A673 (cell line): ENCODE results near the gene SULT2B1. TPM values are rescaled to one million over a fixed set of nuclear protein-coding genes. Genes with fewer than 3 reads are reported as not detected.

Source experiments
- BruUV-seq: library from RNA; stranded (reverse); fragments of 400-500 nt; replicated peaks from 2 replicates; lab custom pipeline; 2021; lab: Mats Ljungman, UMichigan
- CTCF ChIA-PET: fragments of 300-600 bp; sonication (Branson Sonifier 250); formaldehyde crosslinking; loops from one replicate; lab custom pipeline; 2022; ENCODE audit warnings: antibody characterized with exemption; lab: Charles Lee
- POLR2A ChIA-PET: fragments of 300-600 bp; sonication (Branson Sonifier 250); formaldehyde crosslinking; loops from one replicate; lab custom pipeline; 2022; ENCODE audit warnings: antibody characterized with exemption; ENCODE audit not compliant: low non-redundant PET; lab: Charles Lee
- DNase-seq: peaks from one replicate; pipeline ENCODE4 v3.0.0-alpha.2; 2015; ENCODE audit warnings: low spot score
- H3K27ac ChIP-seq: fragments of 200-600 bp; sonication (generic); 2 replicates; pipeline ENCODE4 v1.5.1; 2016; ENCODE audit warnings: mixed run types, low read depth, mild to moderate bottlenecking, mixed read lengths, antibody characterized with exemption, low read length; ENCODE audit not compliant: poor library complexity, severe bottlenecking
- H3K27me3 ChIP-seq: fragments of 200-600 bp; sonication (generic); replicated peaks from 2 replicates; pipeline ENCODE4 v1.6.1; 2017; ENCODE audit warnings: mixed run types, low read depth, mild to moderate bottlenecking, mixed read lengths, antibody characterized with exemption, low read length; ENCODE audit not compliant: insufficient read depth, poor library complexity
- H3K36me3 ChIP-seq: fragments of 200-600 bp; sonication (generic); 2 replicates; pipeline ENCODE4 v1.6.1; 2016; ENCODE audit warnings: mixed run types, mild to moderate bottlenecking, mixed read lengths, antibody characterized with exemption, low read length; ENCODE audit not compliant: insufficient read depth, poor library complexity, severe bottlenecking
- H3K4me1 ChIP-seq: fragments of 200-600 bp; sonication (generic); 2 replicates; pipeline ENCODE4 v1.6.1; 2017; ENCODE audit warnings: mixed run types, mild to moderate bottlenecking, mixed read lengths, antibody characterized with exemption, low read length; ENCODE audit not compliant: insufficient read depth, poor library complexity, severe bottlenecking
- H3K4me3 ChIP-seq: fragments of 200-600 bp; sonication (generic); 2 replicates; pipeline ENCODE4 v1.5.1; 2016; ENCODE audit warnings: low read depth, mixed run types, mild to moderate bottlenecking, mixed read lengths, low read length; ENCODE audit not compliant: poor library complexity, severe bottlenecking
- H3K9me3 ChIP-seq: fragments of 200-600 bp; sonication (generic); 2 replicates; pipeline ENCODE4 v1.6.1; 2016; ENCODE audit warnings: mixed run types, low read depth, mild to moderate bottlenecking, mixed read lengths, antibody characterized with exemption, low read length; ENCODE audit not compliant: poor library complexity, severe bottlenecking
- CTCF ChIP-seq: fragments of 300-800, 200-600 bp; sonication (generic); conservative IDR thresholded peaks from 2 replicates; pipeline ENCODE4 v1.5.1; 2017; ENCODE audit warnings: low read depth, mild to moderate bottlenecking, antibody characterized with exemption, low read length, moderate library complexity, mixed read lengths
- EZH2 ChIP-seq: fragments of 200-600 bp; sonication (generic); IDR thresholded peaks from 2 replicates; pipeline ENCODE4 v1.6.1; 2017; ENCODE audit warnings: borderline replicate concordance, low read depth, mild to moderate bottlenecking, mixed read lengths, antibody characterized with exemption, low read length; ENCODE audit not compliant: poor library complexity, severe bottlenecking
- intact Hi-C: fragments of 100-400 bp; cut with micrococcal nuclease; formaldehyde crosslinking; loops from one replicate; pipeline ENCODE4 v1.10.0; 2022; ENCODE audit not compliant: unreplicated experiment
- total RNA-seq: library from RNA; stranded (reverse); gene quantifications from 2 replicates; pipeline ENCODE4 v1.2.3, GENCODE V29; 2021

The SULT2B1 gene
- total RNA-seq, 1 experiment from 2014 or later, result 0.60 TPM

DNA sequence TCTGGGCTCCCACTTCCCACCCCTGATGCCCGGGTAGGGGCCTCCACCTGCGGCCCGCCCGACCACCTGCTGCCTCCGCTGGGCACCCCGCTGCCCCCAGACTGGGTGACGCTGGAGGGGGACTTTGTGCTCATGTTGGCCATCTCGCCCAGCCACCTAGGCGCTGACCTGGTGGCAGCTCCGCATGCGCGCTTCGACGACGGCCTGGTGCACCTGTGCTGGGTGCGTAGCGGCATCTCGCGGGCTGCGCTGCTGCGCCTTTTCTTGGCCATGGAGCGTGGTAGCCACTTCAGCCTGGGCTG, 77.3 kb downstream of the SULT2B1 start:
- Histone ChIP-seq H3K4me3 (no peak overlapping the region), H3K4me1 (peaks cover 36% of the 10 kb centered on the region), H3K9me3 (no peaks in the 10 kb centered on the region), H3K27ac (peak overlapping the region; percentile 24), H3K36me3 (peaks cover 19% of the 10 kb centered on the region), H3K27me3 (no peaks in the 10 kb centered on the region)
- CTCF ChIA-PET, result no interaction called here
- BruUV-seq, result no TSS peak
- POLR2A ChIA-PET, result interaction anchor here (1.9 kb wide), 1 partner anchor 10 kb away, joined by 10 read pairs; the partner anchor contains the start of genes RPL18 and SPHK2
- intact Hi-C loops, result no loop called here
- no peak for DNase-seq
- TF ChIP-seq EZH2 (no peak), CTCF (no peak)

DNA sequence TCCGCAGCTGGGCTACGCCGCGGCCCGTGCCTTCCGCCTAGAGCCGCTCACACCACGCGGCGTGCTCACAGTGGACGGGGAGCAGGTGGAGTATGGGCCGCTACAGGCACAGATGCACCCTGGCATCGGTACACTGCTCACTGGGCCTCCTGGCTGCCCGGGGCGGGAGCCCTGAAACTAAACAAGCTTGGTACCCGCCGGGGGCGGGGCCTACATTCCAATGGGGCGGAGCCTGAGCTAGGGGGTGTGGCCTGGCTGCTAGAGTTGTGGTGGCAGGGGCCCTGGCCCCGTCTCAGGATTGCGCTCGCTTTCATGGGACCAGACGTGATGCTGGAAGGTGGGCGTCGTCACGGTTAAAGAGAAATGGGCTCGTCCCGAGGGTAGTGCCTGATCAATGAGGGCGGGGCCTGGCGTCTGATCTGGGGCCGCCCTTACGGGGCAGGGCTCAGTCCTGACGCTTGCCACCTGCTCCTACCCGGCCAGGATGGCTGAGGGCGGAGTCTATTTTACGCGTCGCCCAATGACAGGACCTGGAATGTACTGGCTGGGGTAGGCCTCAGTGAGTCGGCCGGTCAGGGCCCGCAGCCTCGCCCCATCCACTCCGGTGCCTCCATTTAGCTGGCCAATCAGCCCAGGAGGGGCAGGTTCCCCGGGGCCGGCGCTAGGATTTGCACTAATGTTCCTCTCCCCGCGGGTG, 77.8 kb downstream of the SULT2B1 start:
- TF ChIP-seq CTCF, result no peak
- TF ChIP-seq EZH2, result no peak
- BruUV-seq, result no TSS peak
- Histone ChIP-seq H3K4me3 (peak overlapping the region; percentile 22), H3K27ac (peak overlapping the region; percentile 88), H3K36me3 (peaks cover 19% of the 10 kb centered on the region), H3K9me3 (no peaks in the 10 kb centered on the region), H3K27me3 (no peaks in the 10 kb centered on the region), H3K4me1 (peaks cover 40% of the 10 kb centered on the region)
- ChIA-PET POLR2A (interaction anchor here (1.9 kb wide), 1 partner anchor 11 kb away, joined by 10 read pairs; the partner anchor contains the start of genes RPL18 and SPHK2), CTCF (no interaction called here)
- intact Hi-C loops, result no loop called here
- DNase-seq, result peak; percentile 90

DNA sequence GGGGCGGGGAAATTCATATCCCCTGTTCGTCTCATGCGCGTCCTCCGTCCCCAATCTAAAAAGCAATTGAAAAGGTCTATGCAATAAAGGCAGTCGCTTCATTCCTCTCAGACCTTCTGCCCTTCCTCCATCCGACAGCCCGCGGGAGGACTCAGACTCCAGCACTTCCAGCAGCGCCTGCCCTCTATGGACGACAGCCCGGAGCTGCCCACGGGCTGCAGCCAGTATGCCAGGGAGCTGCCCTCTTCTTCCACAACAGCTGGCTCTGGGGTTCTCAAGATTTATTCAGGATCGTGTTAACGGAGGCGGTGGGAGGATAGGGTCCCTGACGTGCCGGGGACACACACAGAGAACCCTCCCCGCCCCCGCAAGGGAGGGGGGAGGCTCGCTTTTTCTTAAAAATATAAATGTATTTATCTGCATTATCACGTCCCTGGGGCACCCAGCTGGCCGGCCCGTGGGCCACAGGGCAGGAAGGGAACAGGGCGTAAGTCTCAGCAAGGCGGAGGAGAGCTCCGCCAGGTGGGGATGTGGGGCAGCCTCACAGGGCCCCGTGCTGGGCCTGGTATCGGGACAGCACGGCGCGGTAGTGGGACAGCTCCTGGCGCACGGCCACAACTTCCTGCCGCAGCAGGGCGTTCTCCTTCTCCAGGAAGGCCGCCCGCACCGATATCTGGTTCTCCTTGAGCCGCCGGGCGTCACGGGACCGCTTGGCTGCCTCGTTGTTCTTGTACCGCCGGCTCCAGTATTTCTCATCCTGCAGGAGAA, 78.5 kb downstream of the SULT2B1 start:
- ChIA-PET POLR2A (interaction anchor here (0.6 to 1.9 kb wide), 2 partner anchors 11 to 165 kb away, joined by 6 to 10 read pairs; partner anchors contain the start of genes RPL18 and SPHK2), CTCF (interaction anchor here (0.5 kb wide), 1 partner anchor 158 kb away, joined by 3 read pairs; no protein-coding TSS in a partner anchor)
- TF ChIP-seq EZH2, result no peak
- peak; percentile 52 for TF ChIP-seq CTCF
- H3K36me3 ChIP-seq, result peaks cover 19% of the 10 kb centered on the region
- intact Hi-C loops, result no loop called here
- peak overlapping the region; percentile 22 for H3K4me3 ChIP-seq
- no TSS peak for BruUV-seq
- peak overlapping the region; percentile 88 for H3K27ac ChIP-seq
- no peaks in the 10 kb centered on the region for H3K27me3 ChIP-seq
- H3K9me3 ChIP-seq, result no peaks in the 10 kb centered on the region
- peaks cover 45% of the 10 kb centered on the region for H3K4me1 ChIP-seq
- peak; percentile 94 for DNase-seq
